Activated naive CD4-positive, alpha-beta T cell treated with anti-CD3 and anti-CD28 coated beads, Interleukin-2, amount 50 U/mL, for 16 hours (primary cell): Measurements from ENCODE around the gene TRIM72.
"Not testable (repeated sequence)": the region's sequence is repeated elsewhere in the genome, so short reads cannot be mapped to it uniquely, and the experiment has no call there.

Experiments used
- DNase-seq: peaks from one replicate; pipeline ENCODE4 v3.0.0-alpha.2; 2020

TRIM72 gene

GRCh38 chr16:31213877-31214707, at the start of gene TRIM72:
TSS of gene TRIM72 (plus strand) at chr16:31214119. CDS start at chr16:31214739, 620 bp downstream.
- no peak for DNase-seq

GRCh38 chr16:31167315-31167714, 46.6 kb upstream of the TRIM72 start:
- DNase-seq = no peak

- DNase-seq = no peak
Measured at GRCh38 chr16:31168848-31169247, 45.1 kb upstream of the TRIM72 start.

GRCh38 chr16:31170048-31170447, 43.9 kb upstream of the TRIM72 start:
- not testable (repeated sequence) for DNase-seq

GRCh38 chr16:31177136-31177535, 36.8 kb upstream of the TRIM72 start:
- DNase-seq = peak; percentile 26

- DNase-seq = no peak
Measured at GRCh38 chr16:31179219-31179746, 34.6 kb upstream of the TRIM72 start.

GRCh38 chr16:31179747-31180459, 34.0 kb upstream of the TRIM72 start, which contains the start of gene FUS:
TSS of gene FUS (plus strand) at chr16:31180139. CDS start at chr16:31180215, 76 bp downstream.
- peak; percentile 87 for DNase-seq

- DNase-seq = peak; percentile 28
Measured at GRCh38 chr16:31181102-31181830, 32.7 kb upstream of the TRIM72 start.

GRCh38 chr16:31182391-31182790, 31.5 kb upstream of the TRIM72 start:
- DNase-seq = no peak

GRCh38 chr16:31183432-31184428, 30.2 kb upstream of the TRIM72 start:
- DNase-seq = no peak

GRCh38 chr16:31184888-31185287, 29.0 kb upstream of the TRIM72 start:
- DNase-seq = no peak

GRCh38 chr16:31185339-31185738, 28.6 kb upstream of the TRIM72 start:
- no peak for DNase-seq

- DNase-seq = no peak
Measured at GRCh38 chr16:31186176-31186575, 27.7 kb upstream of the TRIM72 start.

- no peak for DNase-seq
Measured at GRCh38 chr16:31186930-31187807, 26.8 kb upstream of the TRIM72 start.

- DNase-seq = no peak
Measured at GRCh38 chr16:31187808-31188189, 26.1 kb upstream of the TRIM72 start.

GRCh38 chr16:31188450-31189411, 25.2 kb upstream of the TRIM72 start:
- no peak for DNase-seq

GRCh38 chr16:31189412-31189778, 24.5 kb upstream of the TRIM72 start:
- no peak for DNase-seq

- DNase-seq = no peak
Measured at GRCh38 chr16:31190061-31190460, 23.9 kb upstream of the TRIM72 start.

GRCh38 chr16:31190818-31191444, 23.0 kb upstream of the TRIM72 start:
- no peak for DNase-seq
